HEK293 (cell line): ENCODE data around the gene DTX2.
"Not testable (repeated sequence)": the region's sequence is repeated elsewhere in the genome, so short reads cannot be mapped to it uniquely, and the experiment has no call there.

Experiments used
- CTCF ChIA-PET: fragments of 350-600 bp; formaldehyde crosslinking; extraction: SDS; loops from one replicate; lab custom pipeline; 2021; ENCODE audit warnings: antibody characterized with exemption; lab: Yijun Ruan, JAX
- POLR2A ChIA-PET: fragments of 300-600 bp; formaldehyde crosslinking; extraction: SDS; loops from one replicate; lab custom pipeline; 2020; ENCODE audit warnings: antibody characterized with exemption, inconsistent platforms; lab: Yijun Ruan, JAX
- H3K27ac ChIP-seq: fragments of 200-500 bp; sonication (Bioruptor generic); 2 replicates; pipeline ENCODE4 v1.5.1; 2014; ENCODE audit warnings: low read depth, low read length, control low read depth, inconsistent platforms; ENCODE audit errors: extremely low read depth
- H3K36me3 ChIP-seq, 2 experiments: fragments of 200-500 bp in 1 of 2; sonication (Bioruptor generic) in 1 of 2; 1 replicate in 1 of 2; 2 replicates in 1 of 2; pipeline ENCODE4 v1.5.1; 2014 to 2017; ENCODE audit warnings: inconsistent platforms in 2 of 2, low read length in 2 of 2; ENCODE audit not compliant: control insufficient read depth in 2 of 2, insufficient read depth in 1 of 2
- H3K4me1 ChIP-seq: fragments of 200-500 bp; sonication (Bioruptor generic); 2 replicates; pipeline ENCODE4 v1.5.1; 2014; ENCODE audit warnings: mild to moderate bottlenecking, low read length, inconsistent platforms; ENCODE audit not compliant: control insufficient read depth, insufficient read depth
- H3K4me3 ChIP-seq: 2 replicates; pipeline ENCODE4 v1.5.1; 2011; ENCODE audit warnings: low read depth, mild to moderate bottlenecking, control low read depth, low read length, moderate library complexity
- H3K9me3 ChIP-seq: fragments of 200-500 bp; sonication (Bioruptor generic); 2 replicates; pipeline ENCODE4 v1.5.1; 2014; ENCODE audit warnings: low read depth, low read length, inconsistent platforms; ENCODE audit not compliant: control insufficient read depth, insufficient read depth

DTX2 gene

GRCh38 chr7:76440404-76440803 lies 21.1 kb upstream of the DTX2 start:
- POLR2A ChIA-PET, H3K4me3 ChIP-seq, H3K27ac ChIP-seq, H3K4me1 ChIP-seq, H3K36me3 ChIP-seq, CTCF ChIA-PET, H3K9me3 ChIP-seq: not testable (repeated sequence)

- H3K27ac ChIP-seq, H3K4me3 ChIP-seq, CTCF ChIA-PET, H3K4me1 ChIP-seq, POLR2A ChIA-PET, H3K36me3 ChIP-seq, H3K9me3 ChIP-seq: not testable (repeated sequence)
Measured at GRCh38 chr7:76441792-76442191, 19.7 kb upstream of the DTX2 start.

GRCh38 chr7:76442664-76443446 lies 18.7 kb upstream of the DTX2 start:
- H3K4me3 ChIP-seq, CTCF ChIA-PET, H3K27ac ChIP-seq, POLR2A ChIA-PET, H3K4me1 ChIP-seq, H3K9me3 ChIP-seq, H3K36me3 ChIP-seq: not testable (repeated sequence)

- H3K36me3 ChIP-seq, H3K4me3 ChIP-seq, POLR2A ChIA-PET, H3K4me1 ChIP-seq, H3K9me3 ChIP-seq, H3K27ac ChIP-seq, CTCF ChIA-PET: not testable (repeated sequence)
Measured at GRCh38 chr7:76443846-76444245, 17.7 kb upstream of the DTX2 start.

GRCh38 chr7:76445577-76446008 lies 15.9 kb upstream of the DTX2 start:
- POLR2A ChIA-PET, H3K9me3 ChIP-seq, H3K4me1 ChIP-seq, H3K36me3 ChIP-seq, CTCF ChIA-PET, H3K27ac ChIP-seq, H3K4me3 ChIP-seq: not testable (repeated sequence)

GRCh38 chr7:76457017-76457416 lies 4.5 kb upstream of the DTX2 start:
- H3K27ac ChIP-seq, H3K36me3 ChIP-seq, H3K4me3 ChIP-seq, H3K4me1 ChIP-seq, CTCF ChIA-PET, H3K9me3 ChIP-seq: not testable (repeated sequence)
- POLR2A ChIA-PET, result interaction anchor here (0.6 kb wide), 1 partner anchor 875 kb away, joined by 3 read pairs; no protein-coding TSS in a partner anchor

GRCh38 chr7:76458504-76458903 lies 3.0 kb upstream of the DTX2 start:
- H3K4me1 ChIP-seq, H3K4me3 ChIP-seq, H3K27ac ChIP-seq, POLR2A ChIA-PET, H3K36me3 ChIP-seq, CTCF ChIA-PET, H3K9me3 ChIP-seq: not testable (repeated sequence)

- CTCF ChIA-PET, POLR2A ChIA-PET, H3K9me3 ChIP-seq, H3K4me1 ChIP-seq, H3K36me3 ChIP-seq, H3K27ac ChIP-seq, H3K4me3 ChIP-seq: not testable (repeated sequence)
Measured at GRCh38 chr7:76460767-76461166, 742 bp upstream of the DTX2 start.

GRCh38 chr7:76462271-76462882 lies 868 bp downstream of the DTX2 start:
- H3K4me1 ChIP-seq, H3K36me3 ChIP-seq, H3K27ac ChIP-seq, CTCF ChIA-PET, H3K4me3 ChIP-seq, H3K9me3 ChIP-seq, POLR2A ChIA-PET: not testable (repeated sequence)

- H3K9me3 ChIP-seq, H3K27ac ChIP-seq, H3K4me3 ChIP-seq, CTCF ChIA-PET, POLR2A ChIA-PET, H3K4me1 ChIP-seq, H3K36me3 ChIP-seq: not testable (repeated sequence)
Measured at GRCh38 chr7:76464959-76465358, 3.5 kb downstream of the DTX2 start.

- POLR2A ChIA-PET, CTCF ChIA-PET, H3K4me1 ChIP-seq, H3K36me3 ChIP-seq, H3K4me3 ChIP-seq, H3K9me3 ChIP-seq, H3K27ac ChIP-seq: not testable (repeated sequence)
Measured at GRCh38 chr7:76465950-76466349, 4.4 kb downstream of the DTX2 start.
